ENCODE data around the gene UQCRC1. TPM values are rescaled to one million over a fixed set of nuclear protein-coding genes. Genes with fewer than 3 reads are reported as not detected.

UQCRC1 gene
- total RNA-seq, 2 donors from 2014 or later = 205 to 228 TPM

- ATAC-seq (replicated peaks in 1 of 2) (no peak), DNase-seq (no peak)
- Mint-ChIP-seq H3K27me3 (ENCODE audit: low read depth) (peaks cover 55% of the 10 kb centered on the region), H3K36me3 (ENCODE audit: insufficient read depth in 2 of 2) (no peaks in the 10 kb centered on the region), H3K4me3 (no peak overlapping the region), H3K4me1 (ENCODE audit: low read depth) (no peaks in the 10 kb centered on the region), H3K27ac (no peak overlapping the region), H3K9me3 (no peaks in the 10 kb centered on the region)
Observed at GRCh38 chr3:48592519-48593087, 16.8 kb downstream of the UQCRC1 start.

- no peak for ATAC-seq (replicated peaks in 1 of 2)
- H3K4me3 Mint-ChIP-seq = no peak overlapping the region
- peaks cover 60% of the 10 kb centered on the region for H3K27me3 Mint-ChIP-seq (ENCODE audit: low read depth)
- no peaks in the 10 kb centered on the region for H3K4me1 Mint-ChIP-seq (ENCODE audit: low read depth)
- H3K36me3 Mint-ChIP-seq (ENCODE audit: insufficient read depth in 2 of 2) = no peaks in the 10 kb centered on the region
- no peak overlapping the region for H3K27ac Mint-ChIP-seq
- no peak for DNase-seq
- no peaks in the 10 kb centered on the region for H3K9me3 Mint-ChIP-seq
Observed at GRCh38 chr3:48591886-48592518, 17.4 kb downstream of the UQCRC1 start.

GRCh38 chr3:48591436-48591835 is 18.0 kb downstream of the UQCRC1 start:
- no peak overlapping the region for H3K27ac Mint-ChIP-seq
- peaks cover 61% of the 10 kb centered on the region for H3K27me3 Mint-ChIP-seq (ENCODE audit: low read depth)
- no peak for ATAC-seq (replicated peaks in 1 of 2)

GRCh38 chr3:48588230-48588629 is 21.2 kb downstream of the UQCRC1 start:
- Mint-ChIP-seq H3K27me3 (ENCODE audit: low read depth) (peaks cover 40% of the 10 kb centered on the region), H3K4me3 (no peak overlapping the region), H3K36me3 (ENCODE audit: insufficient read depth in 2 of 2) (no peaks in the 10 kb centered on the region), H3K4me1 (ENCODE audit: low read depth) (no peaks in the 10 kb centered on the region), H3K27ac (no peak overlapping the region), H3K9me3 (no peaks in the 10 kb centered on the region)
- ATAC-seq (replicated peaks in 1 of 2) (no peak), DNase-seq (no peak)

More at GRCh38 chr3:48591436-48591835, 18.0 kb downstream of the UQCRC1 start:
- no peak for DNase-seq
- no peaks in the 10 kb centered on the region for H3K4me1 Mint-ChIP-seq (ENCODE audit: low read depth)
- H3K4me3 Mint-ChIP-seq = no peak overlapping the region
- H3K36me3 Mint-ChIP-seq (ENCODE audit: insufficient read depth in 2 of 2) = no peaks in the 10 kb centered on the region
- no peaks in the 10 kb centered on the region for H3K9me3 Mint-ChIP-seq

GRCh38 chr3:48587686-48588085 is 21.8 kb downstream of the UQCRC1 start:
- H3K4me1 Mint-ChIP-seq (ENCODE audit: low read depth) = no peaks in the 10 kb centered on the region
- H3K9me3 Mint-ChIP-seq = no peaks in the 10 kb centered on the region
- ATAC-seq (replicated peaks in 1 of 2) (no peak), DNase-seq (no peak)
- H3K27me3 Mint-ChIP-seq (ENCODE audit: low read depth) = peaks cover 39% of the 10 kb centered on the region
- H3K27ac Mint-ChIP-seq = no peak overlapping the region
- H3K4me3 Mint-ChIP-seq = no peak overlapping the region
- H3K36me3 Mint-ChIP-seq (ENCODE audit: insufficient read depth in 2 of 2) = no peaks in the 10 kb centered on the region

- no peak overlapping the region for H3K4me3 Mint-ChIP-seq
- H3K27me3 Mint-ChIP-seq (ENCODE audit: low read depth) = peaks cover 28% of the 10 kb centered on the region
- DNase-seq (no peak), ATAC-seq (replicated peaks in 1 of 2) (no peak)
- no peaks in the 10 kb centered on the region for H3K9me3 Mint-ChIP-seq
- H3K36me3 Mint-ChIP-seq (ENCODE audit: insufficient read depth in 2 of 2) = no peaks in the 10 kb centered on the region
- no peak overlapping the region for H3K27ac Mint-ChIP-seq
- no peaks in the 10 kb centered on the region for H3K4me1 Mint-ChIP-seq (ENCODE audit: low read depth)
Observed at GRCh38 chr3:48585411-48585810, 24.0 kb downstream of the UQCRC1 start.

GRCh38 chr3:48584836-48585235 is 24.6 kb downstream of the UQCRC1 start:
- H3K27ac Mint-ChIP-seq = no peak overlapping the region
- ATAC-seq (replicated peaks in 1 of 2) (no peak), DNase-seq (no peak)
- H3K27me3 Mint-ChIP-seq (ENCODE audit: low read depth) = peaks cover 23% of the 10 kb centered on the region
- H3K36me3 Mint-ChIP-seq (ENCODE audit: insufficient read depth in 2 of 2) = no peaks in the 10 kb centered on the region
- H3K4me3 Mint-ChIP-seq = no peak overlapping the region
- no peaks in the 10 kb centered on the region for H3K4me1 Mint-ChIP-seq (ENCODE audit: low read depth)
- H3K9me3 Mint-ChIP-seq = no peaks in the 10 kb centered on the region

GRCh38 chr3:48581621-48582481 is 27.6 kb downstream of the UQCRC1 start:
- Mint-ChIP-seq H3K9me3 (no peaks in the 10 kb centered on the region), H3K27me3 (ENCODE audit: low read depth) (no peaks in the 10 kb centered on the region), H3K36me3 (ENCODE audit: insufficient read depth in 2 of 2) (no peaks in the 10 kb centered on the region), H3K4me1 (ENCODE audit: low read depth) (no peaks in the 10 kb centered on the region), H3K27ac (no peak overlapping the region), H3K4me3 (no peak overlapping the region)
- ATAC-seq (replicated peaks in 1 of 2) (no peak), DNase-seq (no peak)

GRCh38 chr3:48576647-48577046 is 32.8 kb downstream of the UQCRC1 start:
- Mint-ChIP-seq H3K4me3 (no peak overlapping the region), H3K27me3 (ENCODE audit: low read depth) (no peaks in the 10 kb centered on the region), H3K9me3 (no peaks in the 10 kb centered on the region), H3K4me1 (ENCODE audit: low read depth) (no peaks in the 10 kb centered on the region), H3K36me3 (ENCODE audit: insufficient read depth in 2 of 2) (no peaks in the 10 kb centered on the region), H3K27ac (no peak overlapping the region)
- ATAC-seq (replicated peaks in 1 of 2) (no peak), DNase-seq (no peak)

GRCh38 chr3:48575366-48575765 is 34.1 kb downstream of the UQCRC1 start:
- H3K9me3 Mint-ChIP-seq = no peaks in the 10 kb centered on the region

GRCh38 chr3:48573973-48574585 is 35.4 kb downstream of the UQCRC1 start:
- Mint-ChIP-seq H3K4me3 (no peak overlapping the region), H3K36me3 (ENCODE audit: insufficient read depth in 2 of 2) (no peaks in the 10 kb centered on the region), H3K4me1 (ENCODE audit: low read depth) (no peaks in the 10 kb centered on the region), H3K27ac (no peak overlapping the region), H3K27me3 (ENCODE audit: low read depth) (no peaks in the 10 kb centered on the region), H3K9me3 (no peaks in the 10 kb centered on the region)
- no peak for ATAC-seq (replicated peaks in 1 of 2)
- no peak for DNase-seq

More at GRCh38 chr3:48575366-48575765, 34.1 kb downstream of the UQCRC1 start:
- DNase-seq (no peak), ATAC-seq (replicated peaks in 1 of 2) (no peak)
- Mint-ChIP-seq H3K27me3 (ENCODE audit: low read depth) (no peaks in the 10 kb centered on the region), H3K4me3 (no peak overlapping the region), H3K4me1 (ENCODE audit: low read depth) (no peaks in the 10 kb centered on the region), H3K27ac (no peak overlapping the region), H3K36me3 (ENCODE audit: insufficient read depth in 2 of 2) (no peaks in the 10 kb centered on the region)

GRCh38 chr3:48572517-48572916 is 36.9 kb downstream of the UQCRC1 start:
- H3K4me3 Mint-ChIP-seq = no peak overlapping the region
- no peaks in the 10 kb centered on the region for H3K27me3 Mint-ChIP-seq (ENCODE audit: low read depth)
- DNase-seq (no peak), ATAC-seq (replicated peaks in 1 of 2) (no peak)
- H3K4me1 Mint-ChIP-seq (ENCODE audit: low read depth) = no peaks in the 10 kb centered on the region
- H3K9me3 Mint-ChIP-seq = no peaks in the 10 kb centered on the region
- H3K36me3 Mint-ChIP-seq (ENCODE audit: insufficient read depth in 2 of 2) = no peaks in the 10 kb centered on the region
- H3K27ac Mint-ChIP-seq = no peak overlapping the region

GRCh38 chr3:48571938-48572337 is 37.5 kb downstream of the UQCRC1 start:
- H3K27ac Mint-ChIP-seq = no peak overlapping the region
- H3K27me3 Mint-ChIP-seq (ENCODE audit: low read depth) = no peaks in the 10 kb centered on the region
- H3K9me3 Mint-ChIP-seq = no peaks in the 10 kb centered on the region
- DNase-seq (no peak), ATAC-seq (replicated peaks in 1 of 2) (no peak)
- no peaks in the 10 kb centered on the region for H3K36me3 Mint-ChIP-seq (ENCODE audit: insufficient read depth in 2 of 2)
- H3K4me1 Mint-ChIP-seq (ENCODE audit: low read depth) = no peaks in the 10 kb centered on the region
- no peak overlapping the region for H3K4me3 Mint-ChIP-seq
